WERI-Rb-1 (cell line): ENCODE measurements around the gene TTC12.

Experiments
- DNase-seq: peaks from one replicate; pipeline ENCODE4 v3.0.0-alpha.2; 2020
- H3K27ac ChIP-seq: fragments of 250-450 bp; sonication (Bioruptor Pico); 2 replicates; pipeline ENCODE4 v1.5.1; 2020; ENCODE audit warnings: mild to moderate bottlenecking, moderate library complexity
- H3K27me3 ChIP-seq: fragments of 250-450 bp; sonication (Bioruptor Pico); 2 replicates; pipeline ENCODE4 v1.5.1; 2021; ENCODE audit warnings: mild to moderate bottlenecking, low read depth, moderate library complexity; ENCODE audit not compliant: insufficient read depth, severe bottlenecking
- H3K36me3 ChIP-seq: fragments of 250-450 bp; sonication (Bioruptor Pico); 2 replicates; pipeline ENCODE4 v1.5.1; 2020; ENCODE audit warnings: mild to moderate bottlenecking, moderate library complexity
- H3K4me3 ChIP-seq: 2 replicates; pipeline ENCODE4 v1.5.1; 2011; ENCODE audit warnings: low read depth, mild to moderate bottlenecking, control low read depth, low read length
- H3K9me3 ChIP-seq: fragments of 250-450 bp; sonication (Bioruptor Pico); 2 replicates; pipeline ENCODE4 v1.5.1; 2021; ENCODE audit warnings: mild to moderate bottlenecking, moderate library complexity; ENCODE audit not compliant: severe bottlenecking
- TF ChIP-seq, protein P1 (sequence below): IDR thresholded peaks from 2 replicates; pipeline ENCODE4 v1.5.1; 2011; ENCODE audit warnings: low read depth, mild to moderate bottlenecking, control low read depth, inconsistent platforms, low read length

The TTC12 gene

DNA sequence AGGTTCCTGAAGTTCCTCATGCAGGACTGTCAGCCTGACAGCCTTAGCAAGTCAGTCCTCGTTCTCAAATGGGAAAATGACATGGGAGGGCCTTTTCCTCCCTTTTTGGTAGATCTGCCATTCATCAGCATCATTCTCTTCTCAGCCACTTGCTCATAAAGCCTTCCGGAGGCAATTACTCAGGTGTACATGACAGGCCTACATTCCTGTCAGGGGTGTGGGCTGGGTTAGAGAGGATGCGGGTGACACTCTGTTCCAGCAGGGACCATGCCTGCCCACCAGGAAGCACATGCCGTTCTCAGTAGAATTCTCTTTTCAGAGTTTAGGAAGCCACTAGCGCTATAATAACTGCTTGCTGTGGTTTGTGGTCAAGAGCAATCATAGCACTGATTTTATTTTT, 49.0 kb downstream of the TTC12 start:
- no peak for DNase-seq
- Histone ChIP-seq H3K27me3 (no peaks in the 10 kb centered on the region), H3K36me3 (no peaks in the 10 kb centered on the region), H3K9me3 (no peaks in the 10 kb centered on the region), H3K4me3 (no peak overlapping the region), H3K27ac (no peak overlapping the region)
- TF ChIP-seq, protein P1, sequence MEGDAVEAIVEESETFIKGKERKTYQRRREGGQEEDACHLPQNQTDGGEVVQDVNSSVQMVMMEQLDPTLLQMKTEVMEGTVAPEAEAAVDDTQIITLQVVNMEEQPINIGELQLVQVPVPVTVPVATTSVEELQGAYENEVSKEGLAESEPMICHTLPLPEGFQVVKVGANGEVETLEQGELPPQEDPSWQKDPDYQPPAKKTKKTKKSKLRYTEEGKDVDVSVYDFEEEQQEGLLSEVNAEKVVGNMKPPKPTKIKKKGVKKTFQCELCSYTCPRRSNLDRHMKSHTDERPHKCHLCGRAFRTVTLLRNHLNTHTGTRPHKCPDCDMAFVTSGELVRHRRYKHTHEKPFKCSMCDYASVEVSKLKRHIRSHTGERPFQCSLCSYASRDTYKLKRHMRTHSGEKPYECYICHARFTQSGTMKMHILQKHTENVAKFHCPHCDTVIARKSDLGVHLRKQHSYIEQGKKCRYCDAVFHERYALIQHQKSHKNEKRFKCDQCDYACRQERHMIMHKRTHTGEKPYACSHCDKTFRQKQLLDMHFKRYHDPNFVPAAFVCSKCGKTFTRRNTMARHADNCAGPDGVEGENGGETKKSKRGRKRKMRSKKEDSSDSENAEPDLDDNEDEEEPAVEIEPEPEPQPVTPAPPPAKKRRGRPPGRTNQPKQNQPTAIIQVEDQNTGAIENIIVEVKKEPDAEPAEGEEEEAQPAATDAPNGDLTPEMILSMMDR, result no peak

DNA sequence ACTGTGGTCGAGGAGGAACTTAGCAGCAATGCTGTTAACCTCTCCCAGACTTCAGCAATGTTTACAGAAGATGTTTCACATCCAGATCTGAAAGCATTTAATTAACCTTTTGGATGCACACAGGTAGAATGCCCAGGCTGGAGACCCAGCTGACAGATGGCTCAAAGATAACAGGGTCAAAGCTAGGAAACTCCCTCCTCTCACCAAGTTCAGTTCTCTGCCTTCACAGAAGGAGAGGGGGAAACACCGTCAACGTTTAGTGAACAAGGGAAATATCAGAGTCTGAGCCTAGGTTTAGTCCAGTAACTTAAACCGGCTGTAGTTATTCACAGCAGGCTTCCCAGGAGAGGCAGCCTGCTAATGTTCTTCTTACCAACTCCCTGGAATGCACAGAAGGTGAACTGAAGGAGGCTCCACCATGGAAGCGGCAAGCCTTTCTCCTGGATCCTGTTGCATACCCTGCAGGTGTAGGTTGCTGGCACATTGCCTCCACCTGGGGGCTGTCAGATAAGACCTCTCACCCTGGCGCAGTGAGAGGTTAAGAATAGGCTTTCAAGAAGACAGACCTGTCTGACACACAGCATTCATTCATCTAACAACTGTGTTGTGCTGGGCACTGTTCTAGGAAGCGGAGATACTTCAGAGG, 49.7 kb downstream of the TTC12 start:
- H3K9me3 ChIP-seq, result no peaks in the 10 kb centered on the region
- no peak overlapping the region for H3K27ac ChIP-seq
- no peak overlapping the region for H3K4me3 ChIP-seq
- H3K36me3 ChIP-seq, result no peaks in the 10 kb centered on the region
- no peak for DNase-seq
- TF ChIP-seq, protein P1, result no peak
- H3K27me3 ChIP-seq, result no peaks in the 10 kb centered on the region

DNA sequence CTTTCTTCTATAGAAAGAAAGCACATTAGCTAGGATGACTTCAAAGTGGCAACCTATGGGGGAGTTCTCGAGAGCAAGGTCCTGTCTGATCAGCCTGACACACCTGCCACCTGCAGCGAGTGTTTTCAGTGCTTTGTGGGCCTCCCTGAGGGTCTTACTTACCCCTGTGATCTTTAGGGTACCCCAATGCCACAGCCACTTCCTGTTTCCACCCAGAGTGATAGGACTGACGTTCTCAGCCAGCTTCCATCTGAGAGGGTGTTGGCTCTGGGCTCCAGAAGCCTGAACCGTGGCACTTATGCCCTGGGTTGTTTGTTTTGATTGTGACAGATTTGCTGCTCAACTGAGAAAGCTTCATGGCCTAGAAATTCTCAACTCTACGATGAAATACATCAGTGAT, 51.5 kb downstream of the TTC12 start:
- no peaks in the 10 kb centered on the region for H3K36me3 ChIP-seq
- no peak for DNase-seq
- H3K27ac ChIP-seq, result no peak overlapping the region
- H3K27me3 ChIP-seq, result no peaks in the 10 kb centered on the region
- TF ChIP-seq, protein P1, result no peak
- H3K9me3 ChIP-seq, result no peaks in the 10 kb centered on the region
- H3K4me3 ChIP-seq, result no peak overlapping the region

DNA sequence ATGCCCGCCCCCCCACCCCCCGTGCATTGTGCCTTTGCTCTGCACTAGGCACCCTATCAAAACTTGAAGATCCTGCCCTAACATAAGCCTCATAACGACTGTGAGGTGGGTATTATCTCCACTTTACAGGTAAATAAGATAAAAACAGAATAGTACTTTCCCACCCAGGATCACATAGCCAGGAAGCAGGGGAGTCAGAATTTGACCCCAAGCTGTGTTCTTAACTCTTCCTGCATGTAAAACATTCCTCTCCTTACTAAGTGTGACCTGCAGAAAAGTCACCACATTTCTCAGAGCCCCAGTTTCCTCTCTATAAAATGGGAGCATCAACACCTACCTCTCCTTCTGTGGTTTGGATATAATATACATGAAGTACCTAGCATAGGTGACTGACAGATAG, 55.0 kb downstream of the TTC12 start:
- no peaks in the 10 kb centered on the region for H3K27me3 ChIP-seq
- TF ChIP-seq, protein P1, result no peak
- no peaks in the 10 kb centered on the region for H3K36me3 ChIP-seq
- H3K9me3 ChIP-seq, result no peaks in the 10 kb centered on the region
- no peak for DNase-seq
- H3K4me3 ChIP-seq, result no peak overlapping the region
- no peak overlapping the region for H3K27ac ChIP-seq

DNA sequence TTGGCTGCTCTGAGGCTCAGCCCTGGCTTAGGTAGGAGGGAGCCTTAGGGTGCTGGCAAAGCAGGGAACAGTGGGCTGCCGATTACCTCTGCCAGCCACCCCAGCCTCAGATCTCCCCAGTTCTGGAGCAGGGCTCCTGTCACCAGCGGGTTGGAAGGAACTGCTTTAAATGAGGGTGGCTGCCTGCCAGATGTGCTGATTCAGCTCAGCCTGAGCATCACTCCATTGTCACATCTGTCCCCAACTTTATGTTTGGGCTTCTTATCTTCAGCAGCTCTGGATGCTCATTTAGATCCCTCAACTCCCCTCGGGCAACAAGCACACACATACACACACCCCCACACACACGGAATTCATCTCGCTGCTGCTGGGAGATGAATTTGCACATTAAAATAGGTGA, 56.3 kb downstream of the TTC12 start:
- no peaks in the 10 kb centered on the region for H3K27me3 ChIP-seq
- no peak overlapping the region for H3K4me3 ChIP-seq
- TF ChIP-seq, protein P1, result no peak
- H3K9me3 ChIP-seq, result no peaks in the 10 kb centered on the region
- DNase-seq, result no peak
- H3K36me3 ChIP-seq, result no peaks in the 10 kb centered on the region
- H3K27ac ChIP-seq, result no peak overlapping the region

DNA sequence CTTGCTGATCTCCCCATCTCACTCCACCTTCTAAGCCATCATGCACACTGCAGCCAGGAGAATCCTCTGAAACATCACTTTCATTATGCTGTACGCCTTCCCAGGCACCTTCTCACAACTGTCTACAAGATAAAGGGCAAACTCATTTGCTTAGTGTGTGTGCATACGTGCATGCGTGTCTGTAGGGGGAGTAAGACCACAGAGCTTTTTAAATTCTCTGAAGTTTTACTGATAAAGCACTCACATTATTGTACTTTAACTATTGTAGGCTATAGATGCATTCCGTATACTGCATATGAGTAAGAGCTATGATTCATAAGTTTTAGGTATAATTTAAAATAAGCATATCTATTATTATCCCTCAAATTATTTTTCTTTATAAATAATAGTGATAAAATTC, 57.9 kb downstream of the TTC12 start:
- DNase-seq, result no peak
- no peaks in the 10 kb centered on the region for H3K27me3 ChIP-seq

More for the DNA sequence above, 57.9 kb downstream of the TTC12 start:
- Histone ChIP-seq H3K27ac (no peak overlapping the region), H3K36me3 (no peaks in the 10 kb centered on the region), H3K9me3 (no peaks in the 10 kb centered on the region), H3K4me3 (no peak overlapping the region)
- TF ChIP-seq, protein P1, result peak; percentile 31
